Measurements from ENCODE around the gene NR4A3. TPM values are rescaled to one million over a fixed set of nuclear protein-coding genes. Genes with fewer than 3 reads are reported as not detected.

NR4A3 gene
- total RNA-seq, 1 donor: 1.5 TPM

GRCh38 chr9:99813739-99814138 lies 7.9 kb upstream of the NR4A3 start:
- no peak for DNase-seq (ENCODE audit: low read depth)
- H3K4me3 ChIP-seq (ENCODE audit: low read depth, low read length): no peak overlapping the region
- no peak for TF ChIP-seq CTCF (IDR thresholded peaks at IDR 0.05; ENCODE audit: insufficient read depth, low read length)

GRCh38 chr9:99814359-99814758 lies 7.3 kb upstream of the NR4A3 start:
- DNase-seq (ENCODE audit: low read depth): no peak
- no peak for TF ChIP-seq CTCF (IDR thresholded peaks at IDR 0.05; ENCODE audit: insufficient read depth, low read length)
- no peak overlapping the region for H3K4me3 ChIP-seq (ENCODE audit: low read depth, low read length)

GRCh38 chr9:99816392-99816791 lies 5.3 kb upstream of the NR4A3 start:
- no peak for DNase-seq (ENCODE audit: low read depth)
- H3K4me3 ChIP-seq (ENCODE audit: low read depth, low read length): no peak overlapping the region
- no peak for TF ChIP-seq CTCF (IDR thresholded peaks at IDR 0.05; ENCODE audit: insufficient read depth, low read length)

GRCh38 chr9:99818500-99818899 lies 3.2 kb upstream of the NR4A3 start:
- no peak for TF ChIP-seq CTCF (IDR thresholded peaks at IDR 0.05; ENCODE audit: insufficient read depth, low read length)
- H3K4me3 ChIP-seq (ENCODE audit: low read depth, low read length): peak overlapping the region; percentile 87
- DNase-seq (ENCODE audit: low read depth): no peak

GRCh38 chr9:99819123-99819855 lies 2.4 kb upstream of the NR4A3 start:
- peak; percentile 86 for DNase-seq (ENCODE audit: low read depth)
- H3K4me3 ChIP-seq (ENCODE audit: low read depth, low read length): peak overlapping the region; percentile 87
- TF ChIP-seq CTCF (IDR thresholded peaks at IDR 0.05; ENCODE audit: insufficient read depth, low read length): no peak

GRCh38 chr9:99819856-99820684 lies 1.6 kb upstream of the NR4A3 start:
- peak overlapping the region; percentile 90 for H3K4me3 ChIP-seq (ENCODE audit: low read depth, low read length)
- peak; percentile 19 for TF ChIP-seq CTCF (IDR thresholded peaks at IDR 0.05; ENCODE audit: insufficient read depth, low read length)
- peak; percentile 95 for DNase-seq (ENCODE audit: low read depth)
